Adrenal gland (tissue), 5 donors: ENCODE data around the gene ARPC4.

Experiments used
- POLR2A ChIP-seq, 2 donors: fragments of 450-650 bp; IDR thresholded peaks; one replicate each; pipeline ENCODE4 v1.6.1; 2017; ENCODE audit warnings: antibody characterized with exemption in 2 of 2, mild to moderate bottlenecking in 2 of 2, moderate library complexity in 1 of 2
- TF ChIP-seq, protein P1 (sequence below), 6 experiments: fragments of 450-650 bp in 4 of 6; fragments of 200-600 bp in 2 of 6; sonication (generic) in 1 of 6; IDR thresholded peaks; 1 replicate in 5 of 6; 2 replicates in 1 of 6; pipeline versions ENCODE4 v1.5.1 to v1.8.0; 2016 to 2021; ENCODE audit warnings: antibody characterized with exemption in 6 of 6, mild to moderate bottlenecking in 2 of 6, moderate library complexity in 1 of 6
- donor health status: DM: no; HTN: no; CAD: no.

DNA sequence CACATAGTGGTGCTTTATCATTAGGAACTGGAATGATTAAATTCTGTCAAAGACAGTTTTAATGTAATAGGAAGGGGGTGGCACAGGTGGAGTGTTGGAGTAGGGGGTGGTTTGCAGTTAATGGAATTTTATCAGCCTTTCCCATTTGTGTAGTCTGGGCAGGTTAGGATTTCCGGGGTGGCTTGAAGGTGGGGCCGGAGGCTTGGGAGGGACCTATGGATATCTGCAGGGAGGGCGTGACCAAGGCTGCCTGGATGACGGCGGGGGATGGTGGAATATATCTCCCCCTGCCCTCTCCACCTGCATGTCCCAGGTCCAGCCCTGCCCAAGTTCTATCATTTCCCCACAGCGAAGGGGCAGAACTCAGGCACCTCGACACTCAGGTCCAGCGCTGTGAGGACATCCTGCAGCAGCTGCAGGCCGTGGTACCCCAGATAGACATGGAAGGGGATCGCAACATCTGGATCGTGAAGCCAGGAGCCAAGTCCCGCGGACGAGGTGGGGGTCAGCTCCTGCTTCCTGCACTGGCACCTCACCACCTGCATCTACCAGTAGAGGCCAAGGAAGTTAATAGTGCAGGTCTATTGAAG lies 32.7 kb downstream of the ARPC4 start:
- TF ChIP-seq, protein P1, sequence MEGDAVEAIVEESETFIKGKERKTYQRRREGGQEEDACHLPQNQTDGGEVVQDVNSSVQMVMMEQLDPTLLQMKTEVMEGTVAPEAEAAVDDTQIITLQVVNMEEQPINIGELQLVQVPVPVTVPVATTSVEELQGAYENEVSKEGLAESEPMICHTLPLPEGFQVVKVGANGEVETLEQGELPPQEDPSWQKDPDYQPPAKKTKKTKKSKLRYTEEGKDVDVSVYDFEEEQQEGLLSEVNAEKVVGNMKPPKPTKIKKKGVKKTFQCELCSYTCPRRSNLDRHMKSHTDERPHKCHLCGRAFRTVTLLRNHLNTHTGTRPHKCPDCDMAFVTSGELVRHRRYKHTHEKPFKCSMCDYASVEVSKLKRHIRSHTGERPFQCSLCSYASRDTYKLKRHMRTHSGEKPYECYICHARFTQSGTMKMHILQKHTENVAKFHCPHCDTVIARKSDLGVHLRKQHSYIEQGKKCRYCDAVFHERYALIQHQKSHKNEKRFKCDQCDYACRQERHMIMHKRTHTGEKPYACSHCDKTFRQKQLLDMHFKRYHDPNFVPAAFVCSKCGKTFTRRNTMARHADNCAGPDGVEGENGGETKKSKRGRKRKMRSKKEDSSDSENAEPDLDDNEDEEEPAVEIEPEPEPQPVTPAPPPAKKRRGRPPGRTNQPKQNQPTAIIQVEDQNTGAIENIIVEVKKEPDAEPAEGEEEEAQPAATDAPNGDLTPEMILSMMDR (IDR thresholded peaks at IDR 0.05), result no peak
- TF ChIP-seq POLR2A (IDR thresholded peaks at IDR 0.05), result no peak
